HG03159 (cell line): ENCODE data around the gene PFDN1.
"Not testable (repeated sequence)": the region's sequence is repeated elsewhere in the genome, so short reads cannot be mapped to it uniquely, and the experiment has no call there.

Experiments
- ATAC-seq: cut with Tn5 transposase; IDR thresholded peaks from one replicate; pipeline ENCODE4 v1.9.1; 2021; ENCODE audit warnings: mild to moderate bottlenecking, moderate library complexity; ENCODE audit not compliant: unreplicated experiment

Gene PFDN1

GRCh38 chr5:140217299-140218026 lies 85.4 kb downstream of the PFDN1 start:
- ATAC-seq: no peak

- ATAC-seq: no peak
These were observed 86.3 kb downstream of the PFDN1 start for GRCh38 chr5:140216478-140217074.

- ATAC-seq: no peak
These were observed 87.6 kb downstream of the PFDN1 start for GRCh38 chr5:140215276-140215675.

GRCh38 chr5:140214831-140215230 lies 88.1 kb downstream of the PFDN1 start:
- no peak for ATAC-seq

- ATAC-seq: no peak
These were observed 89.4 kb downstream of the PFDN1 start for GRCh38 chr5:140213370-140213983.

- no peak for ATAC-seq
These were observed 94.8 kb downstream of the PFDN1 start for GRCh38 chr5:140208065-140208464.

GRCh38 chr5:140207250-140207964 lies 95.5 kb downstream of the PFDN1 start:
- ATAC-seq: no peak

- ATAC-seq: no peak
These were observed 96.9 kb downstream of the PFDN1 start for GRCh38 chr5:140205952-140206351.

GRCh38 chr5:140205216-140205615 lies 97.7 kb downstream of the PFDN1 start:
- ATAC-seq: no peak

- ATAC-seq: no peak
These were observed 100.3 kb downstream of the PFDN1 start for GRCh38 chr5:140202610-140203009.

- ATAC-seq: no peak
These were observed 100.8 kb downstream of the PFDN1 start for GRCh38 chr5:140202078-140202477.

- not testable (repeated sequence) for ATAC-seq
These were observed 104.0 kb downstream of the PFDN1 start for GRCh38 chr5:140198915-140199314.

- no peak for ATAC-seq
These were observed 105.9 kb downstream of the PFDN1 start for GRCh38 chr5:140197023-140197422.

GRCh38 chr5:140196115-140196814 lies 106.6 kb downstream of the PFDN1 start:
- ATAC-seq: no peak
